Esophagus muscularis mucosa (tissue), 4 donors: ENCODE measurements around the gene KANK2.

ENCODE experiments used
- EP300 ChIP-seq: sonication (generic); formaldehyde crosslinking; IDR thresholded peaks from one replicate; pipeline ENCODE4 v1.6.1; 2017; ENCODE audit warnings: antibody characterized with exemption
- POLR2A ChIP-seq: fragments of 450-650 bp; IDR thresholded peaks from one replicate; pipeline ENCODE4 v1.6.1; 2017; ENCODE audit warnings: antibody characterized with exemption, moderate library complexity, mild to moderate bottlenecking, low read depth
- POLR2AphosphoS5 ChIP-seq, 2 donors: sonication (generic); formaldehyde crosslinking; IDR thresholded peaks; one replicate each; pipeline ENCODE4 v1.6.1; 2017; ENCODE audit warnings: antibody characterized with exemption in 2 of 2
- TF ChIP-seq, protein P1 (sequence below), 3 experiments: fragments of 200-600 bp in 2 of 3; fragments of 450-650 bp in 1 of 3; sonication (generic) in 2 of 3; IDR thresholded peaks; one replicate each; pipeline ENCODE4 v1.5.1; 2017 to 2019; ENCODE audit warnings: antibody characterized with exemption in 3 of 3, mild to moderate bottlenecking in 2 of 3, moderate library complexity in 1 of 3

DNA sequence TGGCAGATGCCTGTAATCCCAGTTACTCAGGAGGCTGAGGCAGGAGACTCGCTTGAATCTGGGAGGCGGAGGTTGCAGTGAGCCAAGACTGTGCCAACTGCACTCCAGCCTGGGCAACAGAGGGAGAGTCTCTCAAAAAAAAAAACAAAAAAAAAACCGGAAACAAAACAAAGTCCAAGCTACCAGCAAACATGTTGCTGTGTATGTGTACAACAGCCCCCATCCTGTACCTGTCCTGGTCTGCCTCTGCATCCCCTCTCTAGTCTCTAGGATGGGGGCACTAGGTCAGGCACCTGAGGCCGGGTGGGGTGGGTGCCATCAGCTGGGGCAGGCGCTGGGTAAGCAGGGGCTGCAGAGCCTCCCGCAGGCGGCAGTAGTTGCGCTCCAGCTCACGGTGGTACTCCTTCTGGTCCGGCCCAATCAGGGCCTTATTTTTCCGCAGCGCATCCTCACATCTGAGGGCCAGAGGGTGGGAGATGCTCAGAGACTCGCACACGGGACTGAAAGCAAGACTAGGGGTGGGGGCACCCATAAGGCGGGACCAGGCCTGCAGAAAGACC is 2.8 kb upstream of the KANK2 start:
- TF ChIP-seq POLR2A (no peak), POLR2AphosphoS5 (IDR thresholded peaks at IDR 0.05) (no peak), EP300 (no peak)
- TF ChIP-seq, protein P1, sequence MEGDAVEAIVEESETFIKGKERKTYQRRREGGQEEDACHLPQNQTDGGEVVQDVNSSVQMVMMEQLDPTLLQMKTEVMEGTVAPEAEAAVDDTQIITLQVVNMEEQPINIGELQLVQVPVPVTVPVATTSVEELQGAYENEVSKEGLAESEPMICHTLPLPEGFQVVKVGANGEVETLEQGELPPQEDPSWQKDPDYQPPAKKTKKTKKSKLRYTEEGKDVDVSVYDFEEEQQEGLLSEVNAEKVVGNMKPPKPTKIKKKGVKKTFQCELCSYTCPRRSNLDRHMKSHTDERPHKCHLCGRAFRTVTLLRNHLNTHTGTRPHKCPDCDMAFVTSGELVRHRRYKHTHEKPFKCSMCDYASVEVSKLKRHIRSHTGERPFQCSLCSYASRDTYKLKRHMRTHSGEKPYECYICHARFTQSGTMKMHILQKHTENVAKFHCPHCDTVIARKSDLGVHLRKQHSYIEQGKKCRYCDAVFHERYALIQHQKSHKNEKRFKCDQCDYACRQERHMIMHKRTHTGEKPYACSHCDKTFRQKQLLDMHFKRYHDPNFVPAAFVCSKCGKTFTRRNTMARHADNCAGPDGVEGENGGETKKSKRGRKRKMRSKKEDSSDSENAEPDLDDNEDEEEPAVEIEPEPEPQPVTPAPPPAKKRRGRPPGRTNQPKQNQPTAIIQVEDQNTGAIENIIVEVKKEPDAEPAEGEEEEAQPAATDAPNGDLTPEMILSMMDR (IDR thresholded peaks at IDR 0.05), result no peak
